Cortex of kidney (tissue), 1 donor: ENCODE results near the gene ELFN1.

Experiments used
- DNase-seq: peaks from one replicate; lab custom pipeline; 2025; lab: John Stamatoyannopoulos, UW

ELFN1 gene

DNA sequence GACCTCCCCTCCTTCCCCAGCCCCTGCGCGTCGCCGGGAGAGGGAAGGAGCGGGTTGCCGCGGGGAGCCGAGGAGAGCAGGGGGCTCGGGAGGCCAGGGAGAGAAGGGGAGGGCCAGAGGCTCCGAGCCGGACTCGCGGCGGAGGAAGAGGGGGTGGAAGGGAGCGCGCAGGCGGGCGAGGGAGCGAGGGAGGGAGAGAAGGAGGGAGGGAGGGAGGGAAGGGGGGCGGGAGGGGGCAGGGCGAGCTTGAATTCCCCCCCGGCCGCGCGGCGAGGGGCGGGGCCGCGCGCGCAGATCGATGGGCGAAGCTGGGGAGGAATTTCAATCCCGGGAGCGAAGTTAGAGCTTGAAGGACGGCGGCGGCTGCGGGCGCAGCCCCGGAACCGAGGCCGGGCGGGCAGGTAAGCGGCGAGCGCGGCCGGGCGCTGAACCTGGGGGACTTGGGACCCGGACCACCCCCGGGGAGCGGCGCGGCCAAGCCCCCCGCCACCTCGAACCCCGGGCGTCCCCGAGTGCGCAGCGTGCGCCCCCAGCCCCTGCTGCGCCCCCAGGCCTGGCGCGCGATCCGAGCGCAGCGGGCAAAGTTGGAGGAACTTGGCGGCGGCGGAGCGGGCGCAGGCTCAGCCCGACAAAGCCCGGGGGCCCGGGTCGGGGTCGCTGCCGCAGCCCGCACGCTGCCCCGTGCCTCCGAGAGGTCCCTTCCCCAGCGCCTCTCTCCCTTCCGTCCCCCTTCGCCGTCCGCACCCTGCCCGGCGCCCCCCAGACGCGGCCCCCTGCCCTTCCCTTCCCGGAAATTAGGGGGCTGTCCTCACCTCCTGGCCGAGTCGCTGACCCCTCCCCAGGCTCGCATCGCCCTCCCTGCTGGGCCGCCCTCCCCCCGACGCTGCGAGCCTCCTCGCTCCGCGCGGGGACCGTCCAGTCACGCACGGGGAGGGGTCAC is at the start of gene ELFN1:
Gene ELFN1, plus strand, starts transcription at position 324 of the 940 bp plus-strand sequence. CDS start 74,320 bp downstream, outside the sequence.
- DNase-seq, result no peak

DNA sequence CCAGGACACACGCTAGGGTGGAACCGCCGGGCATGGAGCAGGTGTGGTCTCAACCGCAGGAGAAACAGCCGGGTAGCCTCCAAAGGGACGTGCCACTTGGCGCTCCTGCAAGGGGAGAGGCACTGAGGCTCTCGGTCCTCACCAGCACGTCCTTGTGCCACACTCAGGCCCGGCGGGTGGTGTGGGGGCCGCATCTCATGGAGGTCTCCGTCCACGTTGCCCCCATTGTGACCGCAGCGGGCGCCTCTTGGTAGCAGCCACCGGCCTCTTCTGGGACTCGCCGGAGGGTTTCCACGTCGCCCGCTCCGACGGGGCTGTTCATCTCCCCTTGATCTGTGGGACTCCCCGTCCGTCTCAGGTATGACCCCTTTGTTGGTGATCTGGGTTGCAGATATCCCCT is 49.2 kb upstream of the ELFN1 start:
- no peak for DNase-seq

DNA sequence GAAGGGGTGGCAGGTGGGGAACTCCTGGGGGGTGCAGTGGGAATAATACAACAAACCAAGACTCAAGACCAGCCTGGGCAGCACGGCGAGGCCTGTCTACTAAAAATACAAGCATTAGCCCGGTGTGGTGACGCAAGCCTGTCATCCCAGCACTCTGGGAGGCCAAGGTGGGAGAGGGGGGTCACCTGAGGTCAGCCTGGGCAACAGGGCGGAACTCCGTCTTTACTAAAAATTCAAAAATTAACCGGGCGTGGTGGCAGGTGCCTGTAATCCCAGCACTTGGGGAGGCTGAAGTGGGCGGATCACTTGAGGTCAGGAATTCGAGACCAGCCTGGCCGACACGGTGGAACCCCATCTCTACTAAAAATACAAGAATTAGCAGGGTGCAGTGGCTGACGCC is 48.4 kb upstream of the ELFN1 start:
- DNase-seq, result no peak

DNA sequence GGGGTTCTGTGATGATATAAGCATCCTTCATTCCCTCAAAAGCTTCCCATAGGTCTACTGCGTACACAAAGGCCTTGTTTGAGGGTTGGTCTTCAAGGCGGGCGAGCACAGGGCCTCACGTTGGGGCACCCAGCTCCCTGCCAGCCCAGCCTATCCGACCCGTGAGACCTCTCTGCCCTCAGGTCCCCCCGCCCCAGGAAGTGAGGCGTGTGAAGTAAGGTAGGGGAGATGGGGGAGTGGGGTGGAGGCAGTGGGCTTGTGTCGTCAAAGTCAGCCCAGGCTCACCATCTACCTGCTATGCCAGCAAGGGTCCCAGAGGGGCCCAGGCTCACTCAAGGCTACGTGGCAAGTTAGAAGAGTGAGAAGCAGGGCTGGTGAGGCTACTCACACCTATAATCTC is 47.6 kb upstream of the ELFN1 start:
- DNase-seq, result no peak

DNA sequence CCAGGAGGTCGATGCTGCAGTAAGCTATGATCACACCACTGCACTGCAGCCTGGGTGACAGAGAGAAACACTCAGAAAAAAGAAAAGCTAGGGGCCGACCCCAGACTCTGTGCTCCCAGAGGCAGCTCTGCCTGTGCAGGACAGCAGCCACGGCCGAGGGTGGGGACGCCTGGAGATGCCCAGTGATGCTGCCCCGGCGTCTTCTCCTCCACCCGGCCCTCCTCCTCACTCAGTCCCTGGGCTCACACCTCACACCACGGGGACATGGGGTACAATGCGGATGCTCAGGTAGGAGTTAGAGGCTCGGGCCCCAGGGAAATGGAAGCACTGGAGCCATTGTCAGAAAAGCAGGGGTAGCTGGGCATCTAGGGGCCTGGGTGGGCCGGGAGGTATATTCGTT is 46.3 kb upstream of the ELFN1 start:
- DNase-seq, result no peak

DNA sequence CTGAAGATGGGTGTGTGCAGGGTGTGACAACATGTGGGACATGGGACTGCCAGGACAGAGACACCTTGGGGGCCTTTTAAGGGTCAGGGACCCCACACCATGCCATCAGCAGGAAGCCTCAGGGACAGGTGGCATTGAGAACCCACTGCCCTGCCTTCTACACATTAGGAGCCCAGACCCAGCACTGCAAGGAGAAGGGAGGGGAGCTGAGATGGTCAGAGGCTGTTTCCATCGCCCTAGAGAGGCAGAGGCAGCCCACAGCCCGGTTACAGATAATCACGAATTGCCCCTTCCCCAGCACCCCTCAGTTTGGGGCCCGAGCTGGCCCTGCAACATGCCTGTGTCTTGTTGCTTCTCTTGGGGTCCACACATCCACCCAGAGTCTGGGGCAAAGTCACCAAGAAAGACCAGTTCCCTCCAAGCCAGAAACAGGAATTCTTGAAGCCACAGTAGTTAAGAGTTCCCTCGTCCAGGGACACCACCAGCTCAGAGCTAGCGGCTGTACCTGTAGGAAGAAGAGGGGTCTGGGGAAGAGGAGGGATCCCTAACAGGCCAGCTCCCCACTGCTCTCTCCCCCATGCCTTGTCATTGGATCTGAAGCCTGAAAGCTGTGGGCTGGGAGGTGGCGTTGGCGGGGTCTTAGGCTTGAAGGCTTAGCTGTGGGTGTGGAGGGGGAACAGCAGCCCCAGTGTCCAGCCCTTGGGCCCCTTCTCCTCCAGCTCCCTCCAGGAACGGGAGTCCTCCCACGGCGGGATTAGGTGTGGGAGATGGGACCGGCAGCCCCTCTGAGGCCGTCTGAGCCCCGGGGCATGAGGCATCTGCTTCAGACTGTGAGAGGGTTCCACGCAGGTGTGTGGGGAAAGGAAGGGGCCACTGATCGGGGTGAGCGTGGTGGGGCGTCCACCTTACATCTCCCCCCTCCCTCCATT is 44.8 kb upstream of the ELFN1 start:
- DNase-seq, result no peak

DNA sequence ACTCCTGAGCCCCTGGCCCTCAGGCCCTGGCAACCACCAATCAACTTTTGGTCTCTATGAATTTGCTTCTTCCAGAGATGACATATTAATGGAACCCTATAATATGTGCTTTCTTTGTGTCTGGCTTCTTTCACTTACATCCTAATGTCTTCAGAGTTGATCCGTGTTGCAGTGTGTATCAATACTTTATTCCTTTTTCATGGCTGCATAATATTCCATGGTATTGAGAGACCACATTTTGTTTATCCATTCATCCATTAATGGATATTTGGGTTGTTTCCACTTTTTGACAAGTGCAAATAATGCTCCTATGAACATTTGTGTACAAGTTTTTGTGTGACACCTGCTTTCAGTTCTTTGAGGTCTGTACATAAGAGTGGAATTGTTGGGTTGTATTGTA is 43.3 kb upstream of the ELFN1 start:
- no peak for DNase-seq

DNA sequence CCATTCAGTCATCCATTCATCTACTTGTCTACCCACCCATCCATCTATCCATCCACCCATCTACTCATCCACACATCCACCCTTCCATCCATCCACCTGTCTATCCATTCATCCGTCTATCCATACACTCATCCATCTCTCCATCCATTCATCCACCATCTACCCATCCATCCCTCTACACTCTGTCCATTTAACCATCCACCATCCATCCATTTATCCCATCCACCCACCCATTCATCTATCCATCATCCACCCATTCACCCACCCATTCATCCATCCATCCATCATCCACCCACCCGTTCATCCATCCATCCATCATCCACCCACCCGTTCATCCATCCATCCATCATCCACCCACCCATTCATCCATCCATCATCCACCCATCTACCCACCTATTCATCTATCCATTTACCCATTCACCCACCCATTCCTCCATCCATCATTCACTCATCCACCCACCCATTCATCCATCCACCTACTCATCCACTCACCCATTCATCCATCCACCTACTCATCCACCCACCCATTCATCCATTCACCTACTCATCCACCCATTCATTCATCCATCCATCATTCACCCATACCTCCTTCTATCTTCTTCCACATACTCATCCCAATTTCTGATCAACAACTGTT is 39.3 kb upstream of the ELFN1 start:
- DNase-seq, result no peak

DNA sequence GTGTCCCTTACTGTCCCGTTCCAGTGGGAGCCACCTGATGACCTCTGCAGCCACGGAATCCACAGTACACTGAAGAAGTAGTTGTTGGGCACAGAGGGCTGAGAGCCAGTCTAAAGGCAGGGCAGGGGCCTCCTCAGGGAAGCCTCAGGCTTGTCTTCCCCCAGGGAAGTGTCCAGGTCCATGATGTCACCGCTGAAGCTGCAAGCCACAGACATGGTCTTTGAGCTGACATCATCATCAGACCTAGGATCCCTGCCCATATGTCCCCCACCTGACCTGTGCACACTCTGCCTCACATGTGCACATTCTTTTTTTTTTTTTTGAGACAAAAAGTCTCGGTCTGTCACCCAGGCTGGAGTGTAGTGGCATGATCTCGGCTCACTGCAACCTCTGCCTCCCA is 38.4 kb upstream of the ELFN1 start:
- no peak for DNase-seq

DNA sequence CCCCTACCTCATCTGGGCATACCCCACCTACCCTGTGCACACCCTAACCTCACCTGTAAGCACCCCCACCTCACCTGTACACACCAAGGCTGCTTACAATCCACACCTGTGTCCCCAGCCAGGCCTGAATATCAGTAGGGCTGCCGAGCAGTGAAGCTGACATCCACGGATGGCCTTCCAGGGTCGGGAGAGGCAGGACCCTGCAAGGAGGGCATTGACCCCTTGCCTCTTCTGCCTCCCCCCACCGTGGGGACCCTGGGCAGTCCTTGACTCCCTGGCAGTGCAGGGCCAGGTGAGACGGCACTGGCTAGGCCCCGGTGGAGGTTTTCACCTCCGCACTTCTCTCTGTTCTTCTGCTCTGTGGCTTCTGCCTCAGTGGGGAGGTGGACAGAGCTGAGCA is 37.6 kb upstream of the ELFN1 start:
- DNase-seq, result no peak

DNA sequence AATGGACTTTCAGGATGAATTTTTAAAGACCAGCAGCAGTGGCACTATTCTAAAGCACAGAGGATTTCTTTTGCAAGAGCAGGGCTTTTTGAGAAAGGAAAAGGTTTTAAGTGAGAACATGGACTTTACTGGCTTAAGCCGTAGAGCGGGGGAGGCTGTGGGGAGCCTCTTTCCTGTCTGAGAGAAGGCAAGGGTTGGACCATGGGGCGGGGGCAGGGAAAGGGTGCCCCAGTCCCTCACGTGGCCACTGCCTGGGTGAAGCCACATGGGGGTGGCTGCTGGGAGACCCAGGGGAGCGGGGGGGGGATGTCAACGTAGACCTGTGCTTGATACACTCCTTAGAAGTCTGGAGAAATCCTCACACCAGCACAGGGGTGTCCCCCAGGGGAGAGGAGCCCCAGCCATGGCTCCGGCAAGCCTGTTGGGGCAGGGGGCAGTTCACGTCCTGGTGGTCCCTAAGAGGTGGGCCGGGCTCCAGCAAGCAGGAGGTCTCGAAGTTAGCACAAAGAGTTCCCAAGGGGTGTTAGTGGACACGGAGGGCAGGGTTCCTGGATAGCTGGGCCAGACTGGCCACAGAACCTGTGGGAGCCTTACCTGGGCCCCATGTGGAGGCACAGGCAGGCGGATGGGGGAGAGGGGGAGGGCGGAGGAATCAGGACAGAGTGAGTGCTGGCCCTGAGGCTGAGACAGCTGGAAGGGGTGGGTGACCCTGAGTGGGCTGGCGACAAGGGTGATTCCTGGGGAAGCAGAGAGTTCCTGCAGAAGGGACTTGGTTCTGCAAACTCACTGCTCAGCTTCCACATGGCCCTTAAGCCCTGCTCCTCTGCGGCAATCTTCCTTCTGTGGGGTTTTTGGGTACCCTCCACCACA is 36.9 kb upstream of the ELFN1 start:
- DNase-seq, result no peak

DNA sequence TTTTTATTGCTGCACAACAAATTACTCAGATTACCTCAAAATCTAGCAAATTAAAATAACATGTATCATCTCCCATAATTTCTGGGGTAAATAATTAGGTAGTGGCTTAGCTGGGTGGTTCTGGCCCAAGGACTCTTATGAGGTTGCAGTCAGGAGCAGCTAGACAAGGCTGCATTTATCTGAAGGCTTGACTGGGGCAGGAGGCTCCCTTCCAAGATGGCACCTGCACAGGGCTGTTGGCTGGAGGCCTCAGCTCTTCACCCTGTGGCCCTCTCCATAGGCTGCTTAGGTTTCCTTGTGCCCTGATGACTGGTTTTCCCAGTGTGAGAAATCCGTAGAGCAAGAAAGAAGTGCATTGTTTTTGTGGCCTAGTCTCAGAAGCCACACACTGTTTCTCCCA is 34.7 kb upstream of the ELFN1 start:
- DNase-seq, result no peak

DNA sequence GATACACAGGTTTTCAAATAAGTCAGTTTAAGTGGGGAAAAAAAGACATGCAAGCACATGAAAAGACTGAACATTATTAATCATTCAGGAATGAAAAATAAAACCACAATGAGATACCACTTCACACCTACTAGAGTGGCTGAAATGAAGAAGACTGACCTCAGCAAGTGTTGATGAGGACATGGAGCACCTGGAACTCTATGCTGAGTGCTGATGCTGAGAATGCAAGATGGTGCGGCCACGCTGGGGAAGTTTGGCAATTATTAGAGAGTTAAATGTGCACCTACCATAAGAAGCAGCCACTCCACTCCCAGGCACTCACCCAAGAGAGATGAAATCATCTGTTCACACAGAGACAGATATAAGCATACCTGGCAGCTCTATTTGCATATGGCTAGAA is 32.9 kb upstream of the ELFN1 start:
- no peak for DNase-seq

DNA sequence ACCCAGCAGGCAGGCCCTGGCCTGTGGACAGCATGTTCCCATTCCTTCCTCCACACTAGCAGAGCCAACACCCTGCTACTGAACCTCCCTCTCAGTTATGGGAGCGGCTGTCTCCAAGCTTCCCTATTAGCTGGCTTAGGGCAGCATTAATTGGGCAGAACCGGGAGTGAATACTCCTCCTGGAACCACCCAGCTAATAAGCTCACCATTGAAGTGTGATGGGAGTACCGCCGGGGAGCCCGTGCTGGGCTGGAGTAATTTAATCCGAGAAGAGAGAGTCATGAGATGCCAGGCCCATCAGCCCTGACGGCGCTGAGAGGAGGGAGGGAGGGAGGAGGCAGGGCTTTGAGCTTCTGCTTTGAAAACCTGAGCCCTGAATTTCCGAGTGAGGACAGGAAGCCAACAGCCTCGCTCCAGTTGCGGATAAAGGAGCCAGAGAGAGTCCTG is 31.8 kb upstream of the ELFN1 start:
- DNase-seq, result no peak

DNA sequence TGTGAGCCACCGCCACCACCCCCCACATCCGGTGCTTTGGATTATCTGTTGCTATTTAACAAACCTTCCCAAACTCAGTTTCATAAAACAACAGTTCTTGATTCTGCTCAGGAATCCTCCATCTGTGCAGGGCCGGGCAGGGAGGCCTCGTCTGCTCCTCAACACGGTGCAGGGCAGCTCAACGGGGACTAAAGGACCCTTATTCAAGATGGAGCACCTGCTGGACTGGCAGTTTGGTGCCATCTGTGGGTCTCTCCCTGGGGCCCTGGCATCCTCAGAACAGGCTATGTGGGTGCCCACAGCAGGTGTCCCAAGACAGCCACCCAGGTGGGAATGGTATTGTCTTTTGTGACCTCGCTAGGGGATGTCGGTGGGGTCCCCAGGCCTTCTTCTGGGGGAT is 31.0 kb upstream of the ELFN1 start:
- no peak for DNase-seq

DNA sequence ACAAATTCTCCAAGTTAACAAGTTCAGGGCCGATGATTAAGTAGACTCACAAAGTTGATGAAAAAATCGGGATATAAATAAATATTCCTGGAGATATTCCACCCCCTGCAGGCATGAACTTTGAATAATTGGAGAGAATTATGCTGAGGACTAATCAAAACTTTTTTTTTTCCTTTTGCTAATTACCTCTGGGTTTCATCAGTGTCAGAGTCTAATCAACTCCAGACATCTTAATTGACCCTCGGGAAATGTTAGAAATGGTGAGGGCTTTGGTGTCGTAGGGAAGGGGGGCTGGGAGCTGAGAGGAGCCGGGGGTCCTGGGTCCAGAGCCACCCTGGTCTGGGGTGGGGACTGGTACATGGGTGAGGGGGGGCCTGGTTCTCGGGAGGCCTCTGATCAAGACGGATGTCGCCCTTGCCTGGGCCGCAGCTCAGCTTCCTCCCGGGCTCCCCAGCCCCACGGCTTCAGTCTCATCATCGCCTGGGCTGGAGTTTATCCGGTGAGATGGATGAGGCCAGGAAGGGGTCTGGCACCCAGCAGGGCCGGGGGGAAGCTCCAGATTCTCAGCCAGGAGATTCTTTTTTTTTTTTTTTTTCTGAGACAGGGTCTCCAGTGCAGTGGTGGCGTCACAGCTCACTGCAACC is 30.4 kb upstream of the ELFN1 start:
- DNase-seq, result no peak

DNA sequence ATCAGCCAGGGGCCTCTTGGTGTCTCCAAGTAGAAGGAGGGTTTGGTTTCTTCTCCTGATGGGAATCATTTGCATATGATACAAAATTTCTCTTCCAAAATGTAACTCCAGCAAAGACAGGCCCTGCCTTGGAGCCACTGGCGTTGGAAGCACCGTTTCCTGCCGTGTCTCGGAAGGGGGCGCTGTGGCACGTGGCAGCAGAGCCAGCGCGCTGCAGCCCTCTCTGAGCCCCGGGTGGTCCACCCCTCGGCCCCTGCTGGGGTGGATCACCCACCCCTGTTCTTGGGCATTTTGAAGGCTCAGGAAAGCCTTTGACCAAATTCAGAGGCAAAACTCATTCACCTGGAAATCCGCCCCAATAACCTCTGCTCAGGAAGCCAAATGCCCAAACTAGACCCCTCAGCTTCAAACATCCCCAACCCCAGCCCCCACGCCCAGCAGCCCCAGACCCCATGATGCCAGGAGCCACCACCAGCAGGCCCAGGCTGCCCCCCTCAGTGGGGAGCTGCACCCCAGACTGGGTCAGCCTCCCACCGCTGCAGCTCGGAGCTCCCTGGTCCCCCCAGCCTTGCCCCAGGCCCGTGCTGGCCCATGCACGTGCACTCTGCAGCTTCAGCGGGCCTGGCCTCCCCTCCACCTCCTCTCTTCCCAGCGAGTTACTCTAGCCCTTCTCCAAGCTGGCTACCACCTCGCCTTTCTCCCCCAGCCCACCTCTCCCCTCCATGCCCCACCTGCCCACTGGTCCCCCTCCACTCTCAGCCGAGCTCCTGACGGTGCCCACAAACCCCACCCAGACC is 29.5 kb upstream of the ELFN1 start:
- DNase-seq, result no peak

DNA sequence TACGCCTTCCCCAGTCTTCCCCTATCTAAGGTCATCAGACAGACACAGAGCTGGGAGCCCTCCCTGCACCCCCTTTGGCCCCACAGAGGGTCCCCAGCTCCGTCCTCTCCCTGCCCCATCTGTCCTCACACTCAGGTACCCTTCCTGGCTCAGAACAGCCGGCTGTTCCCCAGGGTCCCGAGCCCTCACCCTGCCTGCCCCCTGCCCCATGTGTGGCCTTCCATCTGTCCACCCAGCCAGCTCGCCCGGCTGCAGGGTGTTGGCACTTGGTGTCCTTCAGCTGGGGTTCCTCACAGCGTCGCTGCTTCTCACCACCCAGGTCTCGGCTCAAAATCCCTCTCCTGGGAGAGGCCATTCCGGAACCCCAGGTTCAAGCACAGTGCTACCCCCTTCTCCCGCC is 28.9 kb upstream of the ELFN1 start:
- DNase-seq, result no peak

DNA sequence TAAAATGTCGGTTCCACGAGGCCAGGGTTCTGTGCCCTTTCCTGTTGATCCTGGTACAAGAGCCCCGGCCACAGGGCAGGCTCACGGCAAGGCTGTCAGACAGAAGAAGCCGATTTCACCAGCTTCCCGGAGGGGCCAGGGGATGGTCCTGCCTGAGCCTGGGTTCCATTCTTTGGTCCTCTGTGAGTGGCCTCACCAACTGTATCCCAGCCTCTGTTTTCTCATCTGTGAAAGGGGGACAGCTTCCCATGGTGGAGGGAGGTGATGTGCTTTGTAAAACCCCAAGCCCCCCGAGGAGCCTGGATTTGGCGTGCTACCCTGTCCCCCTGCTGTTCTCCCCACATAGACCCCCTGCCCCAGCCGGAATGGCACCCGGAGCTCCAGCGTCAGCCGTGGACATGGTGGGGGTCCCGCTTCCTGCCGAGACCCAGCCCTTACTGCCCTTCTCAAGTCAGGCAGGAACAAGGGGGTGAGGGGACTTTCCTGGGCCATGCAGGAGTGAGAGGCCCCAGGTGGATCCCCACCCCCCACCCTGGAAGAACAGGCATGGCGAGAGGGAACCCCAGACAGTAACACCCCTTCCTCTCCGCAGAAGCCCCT is 28.3 kb upstream of the ELFN1 start:
- DNase-seq, result no peak

DNA sequence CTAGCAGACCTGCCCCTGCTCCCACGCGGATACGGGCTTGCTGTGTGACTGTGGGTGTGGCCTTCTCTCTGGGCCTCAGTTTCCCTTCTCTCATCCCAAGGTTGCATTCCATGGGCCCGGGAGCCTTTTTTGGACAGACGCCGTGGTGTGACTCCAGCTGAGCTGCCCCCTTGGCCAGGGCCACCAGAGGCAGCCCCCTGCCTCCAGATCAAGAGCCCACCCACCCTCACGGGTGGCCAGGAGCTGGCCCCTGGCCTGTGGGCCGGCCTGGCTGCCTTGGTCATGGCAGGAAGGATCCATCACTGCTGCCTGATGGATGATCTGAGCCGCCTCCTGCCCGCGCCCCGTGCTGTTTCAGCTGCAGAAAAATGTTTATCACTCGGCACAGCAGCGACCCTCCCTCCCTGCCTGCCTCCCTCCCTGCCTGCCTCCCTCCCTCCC is 27.8 kb upstream of the ELFN1 start:
- DNase-seq, result no peak
